GM23338 (cell line): Measurements from ENCODE around the gene TMEM59L. TPM values are rescaled to one million over a fixed set of nuclear protein-coding genes. Genes with fewer than 3 reads are reported as not detected.
A peak's percentile ranks its signal among the peaks of the same experiment; 100 is the strongest.

Experiments used
- ATAC-seq: fragments of 200-7000 bp; cut with Tn5 transposase; 3 replicates; pipeline ENCODE4 v1.9.1; 2020
- DNase-seq: peaks from one replicate; pipeline ENCODE4 v3.0.0-alpha.2; 2015; ENCODE audit warnings: low spot score
- H2AFZ ChIP-seq: fragments of 200-600 bp; sonication (generic); 2 replicates; pipeline ENCODE4 v1.8.0; 2016; ENCODE audit warnings: antibody characterized with exemption, mild to moderate bottlenecking, moderate library complexity
- H3F3A ChIP-seq: fragments of 200-600 bp; sonication (generic); replicated peaks from 2 replicates; pipeline ENCODE4 v1.8.0; 2017; ENCODE audit warnings: antibody characterized with exemption, mixed run types, low read depth
- H3K27ac ChIP-seq: fragments of 200-600 bp; sonication (generic); 2 replicates; pipeline ENCODE4 v1.6.1; 2016; ENCODE audit warnings: low read depth
- H3K27me3 ChIP-seq: fragments of 200-600 bp; sonication (generic); 2 replicates; pipeline ENCODE4 v1.8.0; 2016; ENCODE audit warnings: mild to moderate bottlenecking, mixed run types, moderate library complexity; ENCODE audit not compliant: insufficient read depth
- H3K36me3 ChIP-seq: fragments of 200-600 bp; sonication (generic); 2 replicates; pipeline ENCODE4 v1.8.0; 2016; ENCODE audit warnings: mild to moderate bottlenecking; ENCODE audit not compliant: insufficient read depth
- H3K4me1 ChIP-seq: fragments of 200-600 bp; sonication (generic); 2 replicates; pipeline ENCODE4 v1.8.0; 2016; ENCODE audit warnings: mild to moderate bottlenecking, moderate library complexity; ENCODE audit not compliant: insufficient read depth
- H3K4me2 ChIP-seq: fragments of 200-600 bp; sonication (generic); 2 replicates; pipeline ENCODE4 v1.7.1; 2017; ENCODE audit warnings: mixed run types
- H3K4me3 ChIP-seq: fragments of 200-600 bp; sonication (generic); 2 replicates; pipeline ENCODE4 v1.6.1; 2016; ENCODE audit warnings: mixed run types
- H3K79me2 ChIP-seq: fragments of 200-600 bp; sonication (generic); replicated peaks from 2 replicates; pipeline ENCODE4 v1.8.0; 2017; ENCODE audit warnings: mild to moderate bottlenecking; ENCODE audit not compliant: insufficient read depth
- H3K9me2 ChIP-seq: fragments of 200-600 bp; sonication (generic); 2 replicates; pipeline ENCODE4 v1.8.0; 2017; ENCODE audit not compliant: insufficient read depth
- H4K20me1 ChIP-seq: fragments of 200-600 bp; sonication (generic); replicated peaks from 2 replicates; pipeline ENCODE4 v1.8.0; 2017; ENCODE audit warnings: mild to moderate bottlenecking; ENCODE audit not compliant: insufficient read depth
- H3K27ac Mint-ChIP-seq: 2 replicates; pipeline ENCODE4 v1.8.0; 2020; ENCODE audit warnings: inconsistent platforms, mild to moderate bottlenecking, moderate library complexity, mixed read lengths
- H3K27me3 Mint-ChIP-seq: 3 replicates; pipeline ENCODE4 v1.8.0; 2022; ENCODE audit warnings: low read depth, mild to moderate bottlenecking, moderate library complexity, mixed read lengths, inconsistent platforms; ENCODE audit not compliant: insufficient read depth, poor library complexity
- H3K36me3 Mint-ChIP-seq: 3 replicates; pipeline ENCODE4 v1.8.0; 2021; ENCODE audit warnings: low read depth, mild to moderate bottlenecking, inconsistent platforms, moderate library complexity, mixed read lengths
- H3K4me1 Mint-ChIP-seq: 3 replicates; pipeline ENCODE4 v1.8.0; 2020; ENCODE audit warnings: mild to moderate bottlenecking, inconsistent platforms, mixed read lengths
- H3K4me3 Mint-ChIP-seq: 3 replicates; pipeline ENCODE4 v1.8.0; 2021; ENCODE audit warnings: moderate library complexity, mild to moderate bottlenecking, inconsistent platforms, mixed read lengths
- H3K9me3 Mint-ChIP-seq: 3 replicates; pipeline ENCODE4 v1.8.0; 2020; ENCODE audit warnings: moderate library complexity, mild to moderate bottlenecking, inconsistent platforms, mixed read lengths
- CREB1 ChIP-seq: fragments of 250-450 bp; sonication (Bioruptor Pico); IDR thresholded peaks from 2 replicates; pipeline ENCODE4 v1.5.0; 2020; ENCODE audit warnings: low read depth, mild to moderate bottlenecking, moderate library complexity
- EZH2 ChIP-seq: fragments of 200-600 bp; sonication (generic); IDR thresholded peaks from one replicate; pipeline ENCODE4 v1.8.0; 2017; ENCODE audit warnings: antibody characterized with exemption, mild to moderate bottlenecking, low read depth; ENCODE audit not compliant: unreplicated experiment
- NANOG ChIP-seq: IDR thresholded peaks from 2 replicates; pipeline ENCODE4 v1.6.1; 2016; ENCODE audit warnings: antibody characterized with exemption, borderline replicate concordance
- POLR2AphosphoS5 ChIP-seq: IDR thresholded peaks from 2 replicates; pipeline ENCODE4 v1.6.1; 2016; ENCODE audit warnings: antibody characterized with exemption, low read depth
- REST ChIP-seq: IDR thresholded peaks from one replicate; pipeline ENCODE4 v1.6.1; 2018; ENCODE audit warnings: antibody characterized with exemption; ENCODE audit not compliant: unreplicated experiment
- STAT1 ChIP-seq: IDR thresholded peaks from one replicate; pipeline ENCODE4 v1.6.1; 2016; ENCODE audit warnings: antibody characterized with exemption; ENCODE audit not compliant: unreplicated experiment
- ZNF462 ChIP-seq: fragments of 250-450 bp; sonication (Bioruptor Pico); IDR thresholded peaks from 2 replicates; pipeline ENCODE4 v1.5.0; 2020; ENCODE audit warnings: mild to moderate bottlenecking, moderate library complexity
- polyA plus RNA-seq: library from polyadenylated mRNA; unstranded; fragments of >200 nt; fragmentation: Nextera tagmentation; extraction: Ambion mirVana; gene quantifications from 2 replicates; pipeline ENCODE4 v1.2.1, GENCODE V29; 2016
- total RNA-seq: library from RNA; depleted of rRNA; stranded (reverse); fragments of >200 nt; shearing (Covaris generic); gene quantifications from 2 replicates; pipeline ENCODE4 v1.2.3, GENCODE V29; 2014

The TMEM59L gene
- total and polyA plus RNA-seq, 2 experiments from 2014 or later, result 9.8 to 15.7 TPM

- Mint-ChIP-seq H3K4me1 (peaks cover 44% of the 10 kb centered on the region), H3K36me3 (peaks cover 17% of the 10 kb centered on the region), H3K9me3 (0 out of 3 replicates have a peak, but pooled peaks cover 4% of the 10 kb centered on the region), H3K27me3 (peaks cover 50% of the 10 kb centered on the region), H3K4me3 (peak overlapping the region; percentile 74), H3K27ac (peak overlapping the region; percentile 90)
- Histone ChIP-seq H4K20me1 (no peaks in the 10 kb centered on the region; the same call in 1 of the 2 replicates), H3K27ac (peak overlapping the region; percentile 89; the same call in 1 of the 2 replicates), H3K36me3 (no peaks in the 10 kb centered on the region; the same call in 1 of the 2 replicates), H3F3A (peaks cover 47% of the 10 kb centered on the region), H2AFZ (no peak overlapping the region), H3K9me2 (no peaks in the 10 kb centered on the region), H3K4me1 (peaks cover 46% of the 10 kb centered on the region), H3K4me3 (peak overlapping the region; percentile 68), H3K79me2 (peaks cover 3% of the 10 kb centered on the region; the same call in 1 of the 2 replicates), H3K4me2 (peak overlapping the region; percentile 94), H3K27me3 (peaks cover 12% of the 10 kb centered on the region; the same call in 1 of the 2 replicates)
- ATAC-seq (peak; percentile 0; the same call in 2 of the 3 replicates), DNase-seq (peak; percentile 80)
- TF ChIP-seq POLR2AphosphoS5 (peak; percentile 27; the same call in 1 of the 2 replicates), EZH2 (no peak)
Observed at GRCh38 chr19:18593367-18594095, 19.1 kb upstream of the TMEM59L start.

GRCh38 chr19:18594096-18594823 lies 18.4 kb upstream of the TMEM59L start:
- H3K4me3 Mint-ChIP-seq, result peak overlapping the region; percentile 79
- Histone ChIP-seq H3K27ac (peak overlapping the region; percentile 89; the same call in 1 of the 2 replicates), H3K79me2 (peaks cover 3% of the 10 kb centered on the region; the same call in 1 of the 2 replicates), H2AFZ (0 out of 2 replicates have a peak overlapping the region, but pooled peaks have one; percentile 59), H3K27me3 (peaks cover 12% of the 10 kb centered on the region; the same call in 1 of the 2 replicates), H3F3A (peaks cover 47% of the 10 kb centered on the region), H3K4me2 (peak overlapping the region; percentile 94), H3K4me1 (peaks cover 46% of the 10 kb centered on the region), H3K36me3 (no peaks in the 10 kb centered on the region; the same call in 1 of the 2 replicates), H4K20me1 (no peaks in the 10 kb centered on the region; the same call in 1 of the 2 replicates), H3K9me2 (no peaks in the 10 kb centered on the region), H3K4me3 (peak overlapping the region; percentile 68)
- H3K27me3 Mint-ChIP-seq, result peaks cover 51% of the 10 kb centered on the region
- H3K4me1 Mint-ChIP-seq, result peaks cover 46% of the 10 kb centered on the region
- peaks cover 17% of the 10 kb centered on the region for H3K36me3 Mint-ChIP-seq
- DNase-seq, result peak; percentile 91
- peak; percentile 46 for ATAC-seq
- H3K9me3 Mint-ChIP-seq, result 0 out of 3 replicates have a peak, but pooled peaks cover 4% of the 10 kb centered on the region
- peak overlapping the region; percentile 76 for H3K27ac Mint-ChIP-seq
- TF ChIP-seq CREB1 (CRISPR knock-in tag) (0 out of 2 replicates have a peak, but pooled peaks have one; percentile 3), NANOG (no peak), POLR2AphosphoS5 (peak; percentile 30; the same call in 1 of the 2 replicates), ZNF462 (CRISPR knock-in tag) (no peak), EZH2 (no peak), REST (no peak), STAT1 (no peak)
